NCI-H1105 treated with DMSO at 0.1 percent for 48 hours (cell line): Measurements from ENCODE around the gene MASP1.

Experiments used
- DNase-seq: peaks from one replicate; lab custom pipeline; 2025; lab: John Stamatoyannopoulos, UW

Gene MASP1

DNA sequence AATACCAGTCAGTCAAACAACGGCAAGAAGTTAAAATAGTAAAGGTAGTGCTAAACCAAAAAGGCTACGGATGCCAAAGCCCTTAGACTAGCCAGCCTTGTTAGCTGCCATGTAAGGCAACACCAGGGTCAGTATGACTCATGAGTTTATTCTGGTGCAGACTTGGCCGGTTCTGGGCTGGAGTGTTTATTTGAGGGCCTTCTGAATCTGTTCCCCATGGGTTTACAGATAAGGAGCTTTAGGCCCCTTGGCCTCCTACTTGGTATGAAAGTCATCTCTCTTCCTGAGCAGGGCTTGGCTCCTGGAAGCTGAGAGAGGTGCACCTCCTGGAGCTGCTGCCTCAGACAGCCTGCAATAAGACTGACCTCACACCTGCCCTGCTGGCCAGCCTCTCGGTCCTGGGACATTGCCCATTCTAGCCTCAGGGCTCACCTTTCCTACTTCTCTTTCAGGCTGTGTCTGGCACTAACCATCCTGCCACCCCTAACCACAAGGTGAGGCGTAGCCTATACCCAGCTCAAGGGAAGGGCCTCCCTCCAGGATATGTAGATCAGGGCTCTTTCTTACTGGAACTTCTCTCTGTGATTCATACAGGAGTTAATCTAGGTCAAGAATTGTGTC, 104.6 kb downstream of the MASP1 start:
- DNase-seq: no peak

- DNase-seq: no peak
These were observed 105.2 kb downstream of the MASP1 start for GRCh38 chr3:187186375-187186774.

- no peak for DNase-seq
These were observed 105.8 kb downstream of the MASP1 start for GRCh38 chr3:187185759-187186158.
